Right lobe of liver (tissue), 6 donors: ENCODE measurements around the gene ECT2. TPM values are rescaled to one million over a fixed set of nuclear protein-coding genes. Genes with fewer than 3 reads are reported as not detected.

ENCODE experiments used
- ATAC-seq, 4 donors: fragments of 200-7000 bp; cut with Tn5 transposase; one replicate each; pipeline ENCODE4 v1.9.1; 2020; ENCODE audit warnings: mild to moderate bottlenecking in 4 of 4, moderate library complexity in 4 of 4
- DNase-seq, 3 donors: peaks; one replicate each; pipeline ENCODE4 v3.0.0-alpha.2; 2020
- H3K27ac ChIP-seq, 3 donors: fragments of 200-600 bp; one replicate each; pipeline ENCODE4 v1.8.0; 2022
- H3K27me3 ChIP-seq, 2 donors: fragments of 200-600 bp; one replicate each; pipeline ENCODE4 v1.8.0; 2022
- H3K36me3 ChIP-seq, 4 donors: fragments of 200-600 bp; sonication (generic) in 1 of 4; one replicate each; pipeline versions ENCODE4 v1.5.1 to v1.8.0; 2017 to 2022; ENCODE audit warnings: control low read depth in 1 of 4
- H3K4me1 ChIP-seq, 4 donors: fragments of 200-600 bp; sonication (generic) in 1 of 4; one replicate each; pipeline versions ENCODE4 v1.5.1 to v1.8.0; 2017 to 2022; ENCODE audit warnings: control low read depth in 1 of 4
- H3K4me3 ChIP-seq, 3 donors: fragments of 200-600 bp; one replicate each; pipeline ENCODE4 v1.8.0; 2022
- H3K9me3 ChIP-seq, 4 donors: fragments of 200-600 bp; sonication (generic) in 1 of 4; one replicate each; pipeline versions ENCODE4 v1.5.1 to v1.8.0; 2017 to 2022; ENCODE audit warnings: control low read depth in 1 of 4
- CTCF ChIP-seq, 4 donors: fragments of 200-600 bp in 3 of 4; fragments of 450-650 bp in 1 of 4; IDR thresholded peaks; one replicate each; pipeline versions ENCODE4 v1.5.1 to v1.8.0; 2016 to 2022; ENCODE audit warnings: antibody characterized with exemption in 4 of 4, mild to moderate bottlenecking in 2 of 4
- POLR2A ChIP-seq: fragments of 450-650 bp; IDR thresholded peaks from one replicate; pipeline ENCODE4 v1.6.1; 2017; ENCODE audit warnings: antibody characterized with exemption, mild to moderate bottlenecking
- WGBS: methylation state at CpG from one replicate; pipeline ENCODE4 v1.1.6; 2018; ENCODE audit warnings: low coverage, low lambda C conversion rate; ENCODE audit not compliant: insufficient coverage; ENCODE audit errors: missing lambda C conversion rate; 5-methylcytosine and 5-hydroxymethylcytosine counted together
- intact Hi-C, 2 donors: fragments of 100-400 bp; cut with DNase I; formaldehyde crosslinking; loops; one replicate each; pipeline versions ENCODE4 v1.11.2 to v1.14.1; 2022
- total RNA-seq, 6 experiments: library from RNA; depleted of rRNA in 2 of 6; stranded (reverse); fragments of >200 nt in 2 of 6; fragmentation: NEBNext Ultra II Directional in 3 of 6; extraction: Animal tissue kit (Norgen Biotek cat#: 25700) in 3 of 6; gene quantifications; one replicate each; pipeline versions ENCODE4 v1.1.0 to v1.2.4, GENCODE V29; 2016 to 2023
- donor health status: DM: no; HTN: yes; CAD: no.
- donor health status: DM: no; HTN: no; CAD: no.
- donor health status: DM: no; HTN: no; CAD: no.
- donor health status: DM: no; HTN: yes; CAD: no.
- donor health status: DM: no; HTN: yes; CAD: no.

The ECT2 gene
- total RNA-seq, 6 experiments from 2014 or later, result 1.5 to 7.8 (median 3.8) TPM

GRCh38 chr3:172708921-172709773, 41.4 kb upstream of the ECT2 start:
- 75% methylated on average over 2 of the region's 2 CpGs for WGBS
- Histone ChIP-seq H3K27ac (peak overlapping the region in 1 of 3 donors; percentile 80), H3K36me3 (no peaks in the 10 kb centered on the region), H3K4me1 (peaks cover 0 to 15% (median 3%) of the 10 kb centered on the region in 4 donors), H3K9me3 (no peaks in the 10 kb centered on the region), H3K4me3 (peak overlapping the region in 1 of 3 donors; percentile 68), H3K27me3 (no peaks in the 10 kb centered on the region)
- no peak for DNase-seq
- TF ChIP-seq POLR2A (no peak), CTCF (IDR thresholded peaks at IDR 0.05) (no peak)
- intact Hi-C loops, result no loop called here
- ATAC-seq, result no peak

- H3K4me1 ChIP-seq, result peaks cover 0 to 15% (median 3%) of the 10 kb centered on the region in 4 donors
- H3K9me3 ChIP-seq, result no peaks in the 10 kb centered on the region
- peak overlapping the region; percentile 71 to 80 (median 76) for H3K27ac ChIP-seq
- intact Hi-C loops, result no loop called here
- TF ChIP-seq CTCF (IDR thresholded peaks at IDR 0.05) (no peak), POLR2A (no peak)
- H3K4me3 ChIP-seq, result peak overlapping the region; percentile 68 to 91 (median 88)
- H3K27me3 ChIP-seq, result no peaks in the 10 kb centered on the region
- ATAC-seq (peak; percentile 28 to 46 (median 44)), DNase-seq (peak; percentile 30 to 67 (median 48))
- H3K36me3 ChIP-seq, result no peaks in the 10 kb centered on the region
- WGBS, result under 1% methylated on average over 17 of the region's 17 CpGs
Observed at GRCh38 chr3:172709774-172710663, 40.5 kb upstream of the ECT2 start.

GRCh38 chr3:172710664-172711453, 39.7 kb upstream of the ECT2 start, which contains the start of gene NCEH1:
Gene NCEH1, minus strand, starts transcription at chr3:172711067. Its CDS starts 83 bp downstream, at chr3:172710984.
- Histone ChIP-seq H3K4me1 (peaks cover 0 to 15% (median 3%) of the 10 kb centered on the region in 4 donors), H3K9me3 (no peaks in the 10 kb centered on the region), H3K27ac (peak within 1 kb of the TSS; percentile 71 to 80 (median 76)), H3K36me3 (no peaks in the 10 kb centered on the region), H3K4me3 (peak within 1 kb of the TSS; percentile 68 to 91 (median 88)), H3K27me3 (no peaks in the 10 kb centered on the region)
- peak; percentile 89 to 92 (median 92) for DNase-seq
- peak; percentile 96 to 100 (median 99) for ATAC-seq
- intact Hi-C loops, result no loop called here
- TF ChIP-seq CTCF (IDR thresholded peaks at IDR 0.05) (peak; percentile 80 to 90 (median 86)), POLR2A (peak; percentile 94)
- WGBS, result 0% methylated on average over 16 of the region's 41 CpGs

- intact Hi-C loops, result no loop called here
- 5% methylated on average over 2 of the region's 2 CpGs for WGBS
- no peak for TF ChIP-seq POLR2A
- TF ChIP-seq CTCF (IDR thresholded peaks at IDR 0.05), result no peak
- ATAC-seq (peak; percentile 12 to 26 (median 20)), DNase-seq (no peak)
- Histone ChIP-seq H3K4me3 (peak overlapping the region; percentile 68 to 91 (median 88)), H3K4me1 (peaks cover 0 to 15% (median 3%) of the 10 kb centered on the region in 4 donors), H3K9me3 (no peaks in the 10 kb centered on the region), H3K27ac (peak overlapping the region; percentile 71 to 80 (median 76)), H3K27me3 (no peaks in the 10 kb centered on the region), H3K36me3 (no peaks in the 10 kb centered on the region)
Observed at GRCh38 chr3:172711454-172711795, 39.1 kb upstream of the ECT2 start.
